ENCODE measurements around the gene SLC22A3.

DNA sequence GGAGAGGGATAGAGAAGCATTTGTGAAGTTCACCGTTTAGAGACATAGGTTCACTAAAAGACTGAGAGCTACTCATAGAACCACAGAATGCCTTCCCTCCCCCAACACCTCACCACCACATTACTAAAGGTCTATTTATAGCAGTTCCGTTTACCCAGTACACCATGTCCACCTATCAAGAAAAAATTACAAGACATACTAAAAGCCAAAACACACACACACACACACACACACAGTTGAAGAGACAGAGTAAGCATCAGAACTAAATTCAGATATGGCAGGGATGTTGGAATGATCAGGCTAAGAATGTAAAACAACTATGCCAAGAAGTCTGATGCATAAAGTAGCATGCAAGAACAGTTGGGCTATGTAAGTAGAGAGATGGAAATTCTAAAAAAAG, 52.3 kb downstream of the SLC22A3 start:
- TF ChIP-seq POLR2A (IDR thresholded peaks at IDR 0.05; ENCODE audit: low read depth, low read length) (no peak), SPI1 (IDR thresholded peaks at IDR 0.05; ENCODE audit: low read depth, low read length) (no peak), TAF1 (IDR thresholded peaks at IDR 0.05; ENCODE audit: low read depth, low read length) (no peak), POLR2AphosphoS5 (IDR thresholded peaks at IDR 0.05; ENCODE audit: low read depth, low read length) (no peak), PAX5 (IDR thresholded peaks at IDR 0.05; ENCODE audit: insufficient read depth, low read length, severe bottlenecking) (no peak)

All from GM12891 (cell line).